Skeletal muscle tissue (tissue), 4 donors: ENCODE measurements around the gene AHI1. TPM values are rescaled to one million over a fixed set of nuclear protein-coding genes. Genes with fewer than 3 reads are reported as not detected.

Source experiments
- H3K27ac ChIP-seq: one replicate; pipeline ENCODE4 v1.7.0; 2013; ENCODE audit warnings: mild to moderate bottlenecking, low read depth, low read length, inconsistent platforms
- H3K27me3 ChIP-seq, 3 donors: one replicate each; pipeline ENCODE4 v1.7.0; 2013; ENCODE audit warnings: low read length in 3 of 3; ENCODE audit not compliant: control insufficient read depth in 3 of 3, insufficient read depth in 3 of 3
- H3K36me3 ChIP-seq, 3 donors: one replicate each; pipeline ENCODE4 v1.7.0; 2013; ENCODE audit warnings: low read length in 3 of 3; ENCODE audit not compliant: control insufficient read depth in 3 of 3, insufficient read depth in 3 of 3
- H3K4me1 ChIP-seq, 3 donors: one replicate each; pipeline ENCODE4 v1.7.0; 2013; ENCODE audit warnings: low read length in 3 of 3, mild to moderate bottlenecking in 3 of 3; ENCODE audit not compliant: control insufficient read depth in 3 of 3, insufficient read depth in 3 of 3
- H3K4me3 ChIP-seq, 3 donors: one replicate each; pipeline ENCODE4 v1.7.0; 2013; ENCODE audit warnings: low read length in 3 of 3
- H3K9ac ChIP-seq, 3 donors: one replicate each; pipeline ENCODE4 v1.7.0; 2013; ENCODE audit warnings: low read length in 3 of 3, mild to moderate bottlenecking in 3 of 3, moderate library complexity in 2 of 3, low read depth in 1 of 3
- H3K9me3 ChIP-seq, 3 donors: one replicate each; pipeline ENCODE4 v1.7.0; 2013; ENCODE audit warnings: low read length in 3 of 3; ENCODE audit not compliant: control insufficient read depth in 3 of 3
- total RNA-seq: library from RNA; depleted of rRNA; stranded (reverse); fragments of >200 nt; gene quantifications from one replicate; pipeline ENCODE4 v1.2.3, GENCODE V29; 2014
- donor health status: Osteomylitis.

The AHI1 gene
- total RNA-seq, 1 donor from 2014 or later, result 29.7 TPM

DNA sequence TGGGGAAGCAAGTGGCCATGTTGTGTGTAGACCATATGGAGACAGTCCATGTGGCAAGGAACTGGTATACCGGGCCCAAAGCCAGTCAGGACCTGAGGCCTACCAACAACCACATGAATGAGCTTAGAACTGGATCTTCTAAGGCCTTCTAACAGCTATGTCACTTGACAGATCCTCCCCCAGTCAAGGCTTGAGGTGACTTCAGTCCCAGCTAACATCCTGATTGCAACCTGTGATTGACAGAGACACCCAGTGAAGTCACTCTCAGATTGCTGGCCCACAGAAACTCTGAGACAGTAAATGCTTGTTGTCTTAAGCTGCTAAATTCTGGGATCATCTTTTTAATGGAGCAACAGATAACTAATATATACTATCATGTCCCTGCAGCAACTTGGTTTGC is 32.9 kb downstream of the AHI1 start:
- Histone ChIP-seq H3K27ac (no peak overlapping the region), H3K36me3 (peaks cover 0 to 20% (median 16%) of the 10 kb centered on the region in 3 donors)

DNA sequence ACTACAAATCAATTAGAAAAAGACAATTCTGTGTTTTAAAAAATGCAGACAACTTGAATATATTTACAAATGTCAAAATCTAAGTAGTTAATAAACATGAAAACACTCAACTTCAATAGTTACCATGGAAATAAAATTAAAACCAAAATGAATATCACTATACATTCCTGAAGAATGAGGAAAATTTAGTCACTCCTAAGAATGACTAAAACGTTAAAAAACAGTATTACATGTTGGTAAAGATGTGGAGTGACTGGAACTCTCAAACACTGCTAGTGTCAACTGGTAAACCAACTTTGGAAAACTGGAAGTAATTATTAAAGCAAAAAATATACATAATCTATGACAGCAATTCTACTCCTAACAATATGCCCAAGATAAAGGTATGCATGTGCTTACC is 36.3 kb downstream of the AHI1 start:
- H3K36me3 ChIP-seq, result peaks cover 0 to 20% (median 16%) of the 10 kb centered on the region in 3 donors
- H3K9me3 ChIP-seq, result no peaks in the 10 kb centered on the region

More for the DNA sequence above, 32.9 kb downstream of the AHI1 start:
- Histone ChIP-seq H3K4me3 (no peak overlapping the region), H3K4me1 (no peaks in the 10 kb centered on the region), H3K27me3 (no peaks in the 10 kb centered on the region), H3K9ac (no peak overlapping the region), H3K9me3 (no peaks in the 10 kb centered on the region)

DNA sequence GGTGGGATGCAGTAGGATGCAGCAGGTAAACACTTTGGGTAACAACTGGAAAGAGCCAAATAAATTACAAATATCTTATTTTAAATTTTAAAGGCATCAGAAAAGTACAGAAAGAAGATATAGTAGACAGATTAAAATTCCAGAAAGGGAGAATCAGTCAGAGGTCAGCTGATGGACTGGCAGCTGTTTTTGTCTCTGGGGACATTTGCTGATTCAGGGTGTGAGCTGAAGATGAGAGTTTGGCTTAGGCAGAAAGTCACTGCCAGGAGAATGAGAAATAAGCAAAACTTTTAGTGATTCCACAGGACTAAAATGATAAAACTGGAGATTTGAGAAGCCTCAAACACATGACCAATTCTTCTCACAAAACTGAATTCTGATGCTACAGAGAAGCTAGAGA is 39.5 kb downstream of the AHI1 start:
- Histone ChIP-seq H3K4me3 (no peak overlapping the region), H3K36me3 (peaks cover 0 to 4% (median 2%) of the 10 kb centered on the region in 3 donors), H3K27me3 (no peaks in the 10 kb centered on the region), H3K9me3 (no peaks in the 10 kb centered on the region), H3K9ac (no peak overlapping the region), H3K4me1 (peaks cover 0 to 3% (median 0%) of the 10 kb centered on the region in 3 donors), H3K27ac (no peak overlapping the region)

More for the DNA sequence above, 36.3 kb downstream of the AHI1 start:
- H3K27me3 ChIP-seq, result no peaks in the 10 kb centered on the region
- peaks cover 0 to 3% (median 0%) of the 10 kb centered on the region in 3 donors for H3K4me1 ChIP-seq
- no peak overlapping the region for H3K9ac ChIP-seq
- H3K4me3 ChIP-seq, result no peak overlapping the region
- H3K27ac ChIP-seq, result no peak overlapping the region

- no peak overlapping the region for H3K4me3 ChIP-seq
- peaks cover 0 to 1% (median 0%) of the 10 kb centered on the region in 3 donors for H3K36me3 ChIP-seq
- H3K27me3 ChIP-seq, result no peaks in the 10 kb centered on the region
- H3K9me3 ChIP-seq, result no peaks in the 10 kb centered on the region
- no peaks in the 10 kb centered on the region for H3K4me1 ChIP-seq
- H3K27ac ChIP-seq, result no peak overlapping the region
- no peak overlapping the region for H3K9ac ChIP-seq
These were observed 45.8 kb downstream of the AHI1 start for GRCh38 chr6:135451617-135452190.

- Histone ChIP-seq H3K9ac (no peak overlapping the region), H3K9me3 (no peaks in the 10 kb centered on the region), H3K4me3 (no peak overlapping the region), H3K27me3 (no peaks in the 10 kb centered on the region), H3K4me1 (no peaks in the 10 kb centered on the region), H3K27ac (no peak overlapping the region), H3K36me3 (peaks cover 0 to 9% (median 2%) of the 10 kb centered on the region in 3 donors)
These were observed 48.3 kb downstream of the AHI1 start for GRCh38 chr6:135449246-135449645.

GRCh38 chr6:135440087-135440792 is 57.3 kb downstream of the AHI1 start:
- H3K27ac ChIP-seq, result no peak overlapping the region
- peaks cover 0 to 22% (median 21%) of the 10 kb centered on the region in 3 donors for H3K36me3 ChIP-seq
- no peak overlapping the region for H3K4me3 ChIP-seq

GRCh38 chr6:135439549-135439948 is 58.0 kb downstream of the AHI1 start:
- Histone ChIP-seq H3K36me3 (peaks cover 0 to 23% (median 22%) of the 10 kb centered on the region in 3 donors), H3K27ac (no peak overlapping the region)

More at GRCh38 chr6:135440087-135440792, 57.3 kb downstream of the AHI1 start:
- Histone ChIP-seq H3K4me1 (no peaks in the 10 kb centered on the region), H3K9me3 (no peaks in the 10 kb centered on the region), H3K9ac (no peak overlapping the region), H3K27me3 (no peaks in the 10 kb centered on the region)

DNA sequence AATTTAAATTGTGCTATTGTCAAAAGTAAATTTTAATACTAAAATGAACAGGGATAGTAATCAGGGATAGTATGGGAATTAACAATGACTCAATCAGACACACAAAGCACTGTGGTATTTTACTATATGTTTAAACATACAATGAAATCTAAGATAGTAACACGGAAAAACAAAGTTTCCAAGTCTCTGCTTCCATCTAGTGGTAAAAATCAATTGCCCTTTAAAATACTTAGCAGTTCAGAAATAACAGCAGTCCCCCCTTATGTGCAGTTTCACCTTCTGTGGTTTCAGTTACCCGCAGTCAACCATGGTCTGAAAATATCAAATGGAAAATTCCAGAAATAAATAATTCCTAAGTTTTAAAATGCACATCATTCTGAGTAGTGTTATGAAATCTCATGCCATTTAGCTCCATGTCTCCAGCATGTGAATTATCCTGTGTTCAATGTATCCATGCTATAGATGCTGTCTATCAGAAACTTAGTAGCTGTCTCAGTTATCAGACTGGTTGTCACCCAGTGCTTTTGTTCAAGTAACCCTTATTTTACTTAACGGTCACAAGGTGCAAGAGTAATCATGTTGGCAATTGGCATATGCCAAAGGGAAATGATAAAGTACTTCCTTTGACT is 58.5 kb downstream of the AHI1 start:
- no peak overlapping the region for H3K9ac ChIP-seq
- no peaks in the 10 kb centered on the region for H3K27me3 ChIP-seq
- peaks cover 0 to 22% (median 20%) of the 10 kb centered on the region in 3 donors for H3K36me3 ChIP-seq
- no peaks in the 10 kb centered on the region for H3K4me1 ChIP-seq
- H3K4me3 ChIP-seq, result no peak overlapping the region
- no peak overlapping the region for H3K27ac ChIP-seq
- no peaks in the 10 kb centered on the region for H3K9me3 ChIP-seq

More at GRCh38 chr6:135439549-135439948, 58.0 kb downstream of the AHI1 start:
- no peak overlapping the region for H3K9ac ChIP-seq
- H3K4me1 ChIP-seq, result no peaks in the 10 kb centered on the region
- no peak overlapping the region for H3K4me3 ChIP-seq
- H3K9me3 ChIP-seq, result no peaks in the 10 kb centered on the region
- H3K27me3 ChIP-seq, result no peaks in the 10 kb centered on the region

DNA sequence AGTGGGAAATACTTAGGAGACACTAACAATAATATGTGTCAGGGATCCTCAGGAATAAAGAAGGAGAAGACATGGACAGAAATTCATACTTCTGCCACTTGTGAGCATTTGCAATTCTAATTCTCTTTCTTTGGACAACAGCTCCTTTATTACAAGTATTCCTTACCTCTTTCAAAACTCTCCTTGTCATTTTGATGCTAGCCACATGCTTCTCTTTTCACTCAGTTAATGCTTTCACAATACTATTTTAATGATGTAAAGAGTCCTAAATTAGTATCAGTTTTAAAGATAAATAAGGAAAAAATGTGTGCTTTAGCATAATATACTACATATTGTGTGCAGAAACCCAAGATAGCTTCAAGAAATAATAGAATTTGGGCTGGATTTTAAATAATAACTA is 62.5 kb downstream of the AHI1 start:
- H3K27ac ChIP-seq, result no peak overlapping the region
- no peaks in the 10 kb centered on the region for H3K9me3 ChIP-seq
- no peaks in the 10 kb centered on the region for H3K4me1 ChIP-seq
- no peak overlapping the region for H3K9ac ChIP-seq
- H3K36me3 ChIP-seq, result peaks cover 0 to 13% (median 10%) of the 10 kb centered on the region in 3 donors
- H3K27me3 ChIP-seq, result no peaks in the 10 kb centered on the region
- no peak overlapping the region for H3K4me3 ChIP-seq

DNA sequence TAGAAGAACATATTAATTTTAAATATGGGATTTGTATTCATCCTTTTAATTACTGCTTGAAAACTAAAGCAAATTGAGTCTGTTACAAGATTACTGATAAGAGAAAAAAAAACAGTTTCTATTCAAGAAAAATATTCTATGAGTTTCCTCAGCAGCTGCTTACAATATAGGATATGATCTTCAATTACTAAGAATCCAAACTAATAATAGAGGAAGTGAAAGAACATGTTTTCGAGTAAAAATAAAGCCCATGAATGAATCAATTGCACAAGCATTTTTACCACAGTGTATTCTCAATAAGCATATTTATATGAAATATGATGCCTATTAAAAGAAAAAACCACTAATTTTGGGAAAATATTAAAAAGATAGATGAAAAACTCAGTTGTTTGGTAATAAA is 63.4 kb downstream of the AHI1 start:
- H3K4me3 ChIP-seq, result no peak overlapping the region
- peaks cover 0 to 13% (median 10%) of the 10 kb centered on the region in 3 donors for H3K36me3 ChIP-seq
- H3K9ac ChIP-seq, result no peak overlapping the region
- no peak overlapping the region for H3K27ac ChIP-seq
- H3K27me3 ChIP-seq, result no peaks in the 10 kb centered on the region
- no peaks in the 10 kb centered on the region for H3K4me1 ChIP-seq
- H3K9me3 ChIP-seq, result no peaks in the 10 kb centered on the region
